HCT116 (cell line): ENCODE measurements around the gene ENHO. TPM values are rescaled to one million over a fixed set of nuclear protein-coding genes. Genes with fewer than 3 reads are reported as not detected.

Experiments
- ATAC-seq: fragments of 200-7000 bp; cut with Tn5 transposase; 2 replicates; pipeline ENCODE4 v1.9.1; 2020; ENCODE audit warnings: mild to moderate bottlenecking, moderate library complexity
- BruUV-seq: library from RNA; stranded (reverse); fragments of 400-500 nt; replicated peaks from 2 replicates; lab custom pipeline; 2021; lab: Mats Ljungman, UMichigan
- CTCF ChIA-PET: fragments of 300-600 bp; sonication (Branson Sonifier 250); formaldehyde crosslinking; loops from one replicate; lab custom pipeline; 2021; ENCODE audit warnings: antibody characterized with exemption; lab: Charles Lee
- POLR2A ChIA-PET: fragments of 300-600, 350-600 bp; sonication (Branson Sonifier 250); formaldehyde crosslinking; loops from one replicate; lab custom pipeline; 2021; ENCODE audit warnings: antibody characterized with exemption; lab: Charles Lee
- RAD21 ChIA-PET, 2 experiments: fragments of 300-600 bp; sonication (Branson Sonifier 250); formaldehyde crosslinking; loops; one replicate each; lab custom pipeline; 2023; ENCODE audit warnings: low total read pairs in 2 of 2; ENCODE audit not compliant: uncharacterized antibody in 2 of 2, unreplicated experiment in 2 of 2, low non-redundant PET in 1 of 2; lab: Charles Lee
- DNase-seq: peaks from one replicate; pipeline ENCODE4 v3.0.0-alpha.2; 2010; ENCODE audit warnings: low read depth, low spot score
- H2AFZ ChIP-seq: fragments of 200-600 bp; shearing (Covaris generic), sonication (generic); 2 replicates; pipeline ENCODE4 v1.6.1; 2017; ENCODE audit warnings: low read depth, mixed run types, mixed read lengths, antibody characterized with exemption, low read length; ENCODE audit not compliant: poor library complexity, severe bottlenecking
- H3K27ac ChIP-seq: 2 replicates; pipeline ENCODE4 v1.5.1; 2012; ENCODE audit warnings: low read depth, low read length
- H3K27me3 ChIP-seq: fragments of 200-600 bp; sonication (generic); 2 replicates; pipeline ENCODE4 v1.6.1; 2016; ENCODE audit warnings: mixed run types, low read length, mixed read lengths; ENCODE audit not compliant: insufficient read depth
- H3K36me3 ChIP-seq, 2 experiments: fragments of 200-500 bp in 1 of 2; fragments of 200-600 bp in 1 of 2; sonication (Bioruptor generic) in 1 of 2; sonication (generic) in 1 of 2; 2 replicates each; pipeline versions ENCODE4 v1.5.1 to v1.6.1; 2014 to 2016; ENCODE audit warnings: low read length in 2 of 2, inconsistent platforms in 1 of 2, mixed read lengths in 1 of 2, mixed run types in 1 of 2; ENCODE audit not compliant: insufficient read depth in 2 of 2, control insufficient read depth in 1 of 2
- H3K4me1 ChIP-seq, 2 experiments: fragments of 200-600 bp in 1 of 2; sonication (generic) in 1 of 2; 2 replicates each; pipeline versions ENCODE4 v1.5.1 to v1.6.1; 2012 to 2017; ENCODE audit warnings: low read length in 2 of 2, inconsistent platforms in 1 of 2, mild to moderate bottlenecking in 1 of 2, mixed read lengths in 1 of 2, mixed run types in 1 of 2, moderate library complexity in 1 of 2; ENCODE audit not compliant: insufficient read depth in 2 of 2, control insufficient read depth in 1 of 2
- H3K4me2 ChIP-seq: fragments of 200-600 bp; sonication (generic); 2 replicates; pipeline ENCODE4 v1.6.1; 2017; ENCODE audit warnings: mixed run types, low read length, mixed read lengths
- H3K4me3 ChIP-seq, 2 experiments: fragments of 200-600 bp in 1 of 2; sonication (generic) in 1 of 2; replicated peaks in 1 of 2; 2 replicates each; pipeline ENCODE4 v1.5.1; 2011 to 2016; ENCODE audit warnings: low read length in 2 of 2, control low read depth in 1 of 2, low read depth in 1 of 2, mild to moderate bottlenecking in 1 of 2, mixed read lengths in 1 of 2, mixed run types in 1 of 2
- H3K79me2 ChIP-seq: fragments of 200-600 bp; sonication (generic); 2 replicates; pipeline ENCODE4 v1.6.1; 2017; ENCODE audit warnings: mild to moderate bottlenecking, mixed run types, low read length, moderate library complexity, mixed read lengths; ENCODE audit not compliant: insufficient read depth
- H3K9ac ChIP-seq: fragments of 200-600 bp; sonication (generic); 2 replicates; pipeline ENCODE4 v1.6.1; 2016; ENCODE audit warnings: low read length, mixed read lengths
- H3K9me2 ChIP-seq: fragments of 200-600 bp; sonication (generic), shearing (Covaris generic); 2 replicates; pipeline ENCODE4 v1.6.1; 2017; ENCODE audit warnings: mixed run types, mild to moderate bottlenecking, moderate library complexity; ENCODE audit not compliant: insufficient read depth
- H3K9me3 ChIP-seq, 2 experiments: fragments of 200-500 bp in 1 of 2; fragments of 200-600 bp in 1 of 2; sonication (Bioruptor generic) in 1 of 2; sonication (generic) in 1 of 2; 2 replicates each; pipeline ENCODE4 v1.6.1; 2014 to 2017; ENCODE audit warnings: low read length in 2 of 2, mixed read lengths in 2 of 2, inconsistent platforms in 1 of 2, low read depth in 1 of 2, mild to moderate bottlenecking in 1 of 2, mixed run types in 1 of 2, moderate library complexity in 1 of 2; ENCODE audit not compliant: control insufficient read depth in 1 of 2, insufficient read depth in 1 of 2
- H4K20me1 ChIP-seq: fragments of 200-600 bp; sonication (generic), shearing (Covaris generic); 2 replicates; pipeline ENCODE4 v1.6.1; 2017; ENCODE audit warnings: mixed run types, mild to moderate bottlenecking, moderate library complexity; ENCODE audit not compliant: insufficient read depth
- EGR1 ChIP-seq: IDR thresholded peaks from 2 replicates; pipeline ENCODE4 v1.6.1; 2012; ENCODE audit warnings: low read depth
- FOSL1 ChIP-seq: IDR thresholded peaks from 2 replicates; pipeline ENCODE4 v1.6.1; 2012; ENCODE audit warnings: low read depth
- SP1 ChIP-seq: IDR thresholded peaks from 2 replicates; pipeline ENCODE4 v1.6.1; 2012; ENCODE audit warnings: low read depth
- SRF ChIP-seq: IDR thresholded peaks from 2 replicates; pipeline ENCODE4 v1.6.1; 2012; ENCODE audit warnings: low read depth
- YY1 ChIP-seq: IDR thresholded peaks from 2 replicates; pipeline ENCODE4 v1.6.1; 2011; ENCODE audit warnings: low read length, low read depth, moderate library complexity, mild to moderate bottlenecking; ENCODE audit not compliant: insufficient replicate concordance; ENCODE audit errors: extremely low read depth
- ZNF274 ChIP-seq: fragments of 200-500 bp; sonication (Bioruptor generic); IDR thresholded peaks from 2 replicates; pipeline ENCODE4 v1.6.1; 2014; ENCODE audit warnings: mild to moderate bottlenecking, low read depth, low read length, inconsistent platforms
- intact Hi-C: fragments of 100-400 bp; cut with micrococcal nuclease; formaldehyde crosslinking; loops from 2 replicates; pipeline ENCODE4 v1.10.0; 2022
- total RNA-seq: library from RNA; stranded (reverse); gene quantifications from one replicate; pipeline ENCODE4 v1.2.1, GENCODE V29; 2021; ENCODE audit not compliant: unreplicated experiment
- TF ChIP-seq, protein P1 (sequence below): IDR thresholded peaks from 2 replicates; pipeline ENCODE4 v1.6.1; 2011; ENCODE audit warnings: mild to moderate bottlenecking, low read length, moderate library complexity; ENCODE audit not compliant: insufficient replicate concordance; ENCODE audit errors: extremely low read depth
- TF ChIP-seq, protein P2 (sequence below): IDR thresholded peaks from 2 replicates; pipeline ENCODE4 v1.6.1; 2012

The ENHO gene
- total RNA-seq, 1 experiment from 2014 or later, result 6.1 TPM

DNA sequence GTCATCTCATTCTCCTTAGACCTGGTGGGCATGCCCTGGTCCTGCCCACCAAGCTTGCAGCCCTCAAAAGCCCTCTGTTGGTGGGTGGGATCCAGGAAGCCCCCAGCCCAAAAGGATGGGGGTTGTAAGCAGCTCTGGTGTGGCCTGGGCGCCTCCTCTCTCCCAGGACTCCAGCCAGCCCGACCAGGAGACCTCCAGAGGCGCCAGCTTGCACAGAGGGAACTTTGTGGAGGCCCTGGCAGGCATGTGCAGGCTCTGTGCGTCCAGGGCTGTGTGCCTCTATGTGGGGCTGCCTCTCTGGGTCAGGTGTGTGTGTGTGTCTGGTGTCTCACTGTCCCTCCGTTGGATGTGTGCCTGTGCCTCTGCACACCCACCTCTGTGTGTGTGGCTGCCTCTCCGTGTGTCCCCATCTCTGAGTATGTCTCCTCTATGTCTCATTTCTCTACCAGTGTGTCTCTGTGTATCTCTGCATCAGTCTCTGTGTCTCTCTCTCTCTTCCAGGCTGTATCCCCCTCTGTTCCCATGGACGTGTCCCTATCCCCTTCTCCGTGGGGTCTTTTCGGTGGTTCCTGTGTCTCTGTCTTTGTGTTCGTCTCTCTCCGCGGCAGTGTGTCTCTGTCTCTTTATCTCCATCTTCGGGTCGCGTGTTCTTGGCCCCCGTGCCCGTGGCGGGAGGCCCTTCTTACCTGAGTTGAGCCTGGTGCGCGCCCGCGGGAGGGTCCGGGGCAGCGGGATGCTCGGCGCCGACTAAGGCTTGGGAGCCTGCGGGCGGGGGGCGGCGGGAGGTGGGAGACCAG lies 501 bp downstream of the ENHO start:
- POLR2A ChIA-PET, result no interaction called here
- BruUV-seq, result no TSS peak
- intact Hi-C loops, result no loop called here

More for the DNA sequence above, 501 bp downstream of the ENHO start:
- ATAC-seq (no peak; the same call in 1 of the 2 replicates), DNase-seq (no peak)
- TF ChIP-seq FOSL1, result no peak
- TF ChIP-seq ZNF274, result no peak
- TF ChIP-seq SRF, result no peak
- TF ChIP-seq EGR1, result no peak
- no peak for TF ChIP-seq SP1
- TF ChIP-seq, protein P1, sequence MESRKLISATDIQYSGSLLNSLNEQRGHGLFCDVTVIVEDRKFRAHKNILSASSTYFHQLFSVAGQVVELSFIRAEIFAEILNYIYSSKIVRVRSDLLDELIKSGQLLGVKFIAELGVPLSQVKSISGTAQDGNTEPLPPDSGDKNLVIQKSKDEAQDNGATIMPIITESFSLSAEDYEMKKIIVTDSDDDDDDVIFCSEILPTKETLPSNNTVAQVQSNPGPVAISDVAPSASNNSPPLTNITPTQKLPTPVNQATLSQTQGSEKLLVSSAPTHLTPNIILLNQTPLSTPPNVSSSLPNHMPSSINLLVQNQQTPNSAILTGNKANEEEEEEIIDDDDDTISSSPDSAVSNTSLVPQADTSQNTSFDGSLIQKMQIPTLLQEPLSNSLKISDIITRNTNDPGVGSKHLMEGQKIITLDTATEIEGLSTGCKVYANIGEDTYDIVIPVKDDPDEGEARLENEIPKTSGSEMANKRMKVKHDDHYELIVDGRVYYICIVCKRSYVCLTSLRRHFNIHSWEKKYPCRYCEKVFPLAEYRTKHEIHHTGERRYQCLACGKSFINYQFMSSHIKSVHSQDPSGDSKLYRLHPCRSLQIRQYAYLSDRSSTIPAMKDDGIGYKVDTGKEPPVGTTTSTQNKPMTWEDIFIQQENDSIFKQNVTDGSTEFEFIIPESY, result no peak
- TF ChIP-seq YY1, result no peak
- TF ChIP-seq, protein P2, sequence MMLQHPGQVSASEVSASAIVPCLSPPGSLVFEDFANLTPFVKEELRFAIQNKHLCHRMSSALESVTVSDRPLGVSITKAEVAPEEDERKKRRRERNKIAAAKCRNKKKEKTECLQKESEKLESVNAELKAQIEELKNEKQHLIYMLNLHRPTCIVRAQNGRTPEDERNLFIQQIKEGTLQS, result no peak
- Histone ChIP-seq H3K4me1 (peaks cover 8 to 17% of the 10 kb centered on the region in 2 experiments; a peak in 3 of 4 replicates), H3K9me3 (no peaks in the 10 kb centered on the region), H3K4me2 (peak overlapping the region; percentile 94), H3K9ac (peak overlapping the region; percentile 61), H4K20me1 (no peaks in the 10 kb centered on the region), H3K27ac (no peak overlapping the region; the same call in 1 of the 2 replicates), H3K9me2 (no peaks in the 10 kb centered on the region), H3K79me2 (no peaks in the 10 kb centered on the region), H3K36me3 (no peaks in the 10 kb centered on the region), H3K27me3 (peaks cover 10% of the 10 kb centered on the region; the same call in 1 of the 2 replicates), H3K4me3 (peak overlapping the region; percentile 48 to 59), H2AFZ (peak overlapping the region; percentile 80)
- CTCF ChIA-PET, result no interaction called here
- RAD21 ChIA-PET, result no interaction called here
